RWPE2 (cell line): ENCODE results near the gene EYA3.
A peak's percentile ranks its signal among the peaks of the same experiment; 100 is the strongest.

ENCODE experiments used
- ATAC-seq: fragments of 200-7000 bp; cut with Tn5 transposase; 3 replicates; pipeline ENCODE4 v1.9.1; 2021; ENCODE audit warnings: low read depth
- DNase-seq: peaks from one replicate; pipeline ENCODE4 v3.0.0-alpha.2; 2020; ENCODE audit warnings: low spot score
- H3K27ac ChIP-seq: fragments of 450-650 bp; 2 replicates; pipeline ENCODE4 v1.5.1; 2017; ENCODE audit warnings: mild to moderate bottlenecking; ENCODE audit not compliant: poor library complexity, severe bottlenecking
- H3K27me3 ChIP-seq: fragments of 250-450 bp; sonication (Bioruptor Pico); 2 replicates; pipeline ENCODE4 v1.5.1; 2021; ENCODE audit warnings: mild to moderate bottlenecking, moderate library complexity; ENCODE audit not compliant: insufficient read depth, poor library complexity, severe bottlenecking
- H3K36me3 ChIP-seq: fragments of 250-450 bp; sonication (Bioruptor Pico); 2 replicates; pipeline ENCODE4 v1.5.1; 2020; ENCODE audit warnings: low read depth, mild to moderate bottlenecking, moderate library complexity
- H3K4me1 ChIP-seq: fragments of 250-450 bp; sonication (Bioruptor Pico); 2 replicates; pipeline ENCODE4 v1.5.1; 2021; ENCODE audit warnings: mild to moderate bottlenecking, moderate library complexity; ENCODE audit not compliant: insufficient read depth, poor library complexity, severe bottlenecking
- H3K4me3 ChIP-seq: fragments of 250-450 bp; sonication (Bioruptor Pico); 2 replicates; pipeline ENCODE4 v1.5.1; 2021; ENCODE audit warnings: mild to moderate bottlenecking, moderate library complexity; ENCODE audit not compliant: severe bottlenecking
- H3K9me3 ChIP-seq: fragments of 250-450 bp; sonication (Bioruptor Pico); 2 replicates; pipeline ENCODE4 v1.5.1; 2021; ENCODE audit warnings: mild to moderate bottlenecking, moderate library complexity; ENCODE audit not compliant: severe bottlenecking
- CTCF ChIP-seq: fragments of 450-650 bp; IDR thresholded peaks from one replicate; pipeline ENCODE4 v1.5.1; 2017; ENCODE audit warnings: mild to moderate bottlenecking, moderate library complexity; ENCODE audit not compliant: poor library complexity, severe bottlenecking

The EYA3 gene

GRCh38 chr1:28067523-28068090, 20.8 kb downstream of the EYA3 start:
- Histone ChIP-seq H3K27me3 (no peaks in the 10 kb centered on the region), H3K4me1 (peaks cover 49% of the 10 kb centered on the region)
- peak; percentile 17; the same call in 1 of the 3 replicates for ATAC-seq

GRCh38 chr1:28066393-28067154, 21.8 kb downstream of the EYA3 start:
- TF ChIP-seq CTCF = no peak
- DNase-seq (no peak), ATAC-seq (no peak)
- peaks cover 8% of the 10 kb centered on the region for H3K36me3 ChIP-seq
- no peaks in the 10 kb centered on the region for H3K27me3 ChIP-seq
- H3K4me3 ChIP-seq = no peak overlapping the region
- H3K4me1 ChIP-seq = peaks cover 47% of the 10 kb centered on the region
- peaks cover 3% of the 10 kb centered on the region for H3K9me3 ChIP-seq
- H3K27ac ChIP-seq = peak overlapping the region; percentile 94

More at GRCh38 chr1:28067523-28068090, 20.8 kb downstream of the EYA3 start:
- Histone ChIP-seq H3K36me3 (peaks cover 8% of the 10 kb centered on the region; the same call in 1 of the 2 replicates), H3K4me3 (no peak overlapping the region), H3K9me3 (peaks cover under 1% of the 10 kb centered on the region), H3K27ac (peak overlapping the region; percentile 94)
- TF ChIP-seq CTCF = no peak
- DNase-seq = no peak

- Histone ChIP-seq H3K4me1 (peaks cover 42% of the 10 kb centered on the region), H3K27me3 (no peaks in the 10 kb centered on the region), H3K36me3 (peaks cover 8% of the 10 kb centered on the region), H3K9me3 (peaks cover 3% of the 10 kb centered on the region), H3K4me3 (no peak overlapping the region), H3K27ac (peak overlapping the region; percentile 94)
- ATAC-seq = peak; percentile 66
- no peak for DNase-seq
- TF ChIP-seq CTCF = no peak
Observed at GRCh38 chr1:28064064-28064463, 24.3 kb downstream of the EYA3 start.

- H3K27me3 ChIP-seq = no peaks in the 10 kb centered on the region
- no peak for DNase-seq
- TF ChIP-seq CTCF = no peak
- H3K4me1 ChIP-seq = peaks cover 41% of the 10 kb centered on the region
- no peak overlapping the region for H3K4me3 ChIP-seq
- ATAC-seq = no peak
- H3K36me3 ChIP-seq = peaks cover 8% of the 10 kb centered on the region
- H3K9me3 ChIP-seq = peaks cover 3% of the 10 kb centered on the region
- H3K27ac ChIP-seq = peak overlapping the region; percentile 94
Observed at GRCh38 chr1:28062806-28063205, 25.6 kb downstream of the EYA3 start.
